GM12874 (cell line): ENCODE results near the gene OCIAD2.

ENCODE experiments used
- TF ChIP-seq, protein P1 (sequence below): IDR thresholded peaks from 2 replicates; pipeline ENCODE4 v1.5.1; 2011; ENCODE audit warnings: low read depth, mild to moderate bottlenecking, control low read depth, low read length, moderate library complexity; ENCODE audit not compliant: insufficient read depth

Gene OCIAD2

DNA sequence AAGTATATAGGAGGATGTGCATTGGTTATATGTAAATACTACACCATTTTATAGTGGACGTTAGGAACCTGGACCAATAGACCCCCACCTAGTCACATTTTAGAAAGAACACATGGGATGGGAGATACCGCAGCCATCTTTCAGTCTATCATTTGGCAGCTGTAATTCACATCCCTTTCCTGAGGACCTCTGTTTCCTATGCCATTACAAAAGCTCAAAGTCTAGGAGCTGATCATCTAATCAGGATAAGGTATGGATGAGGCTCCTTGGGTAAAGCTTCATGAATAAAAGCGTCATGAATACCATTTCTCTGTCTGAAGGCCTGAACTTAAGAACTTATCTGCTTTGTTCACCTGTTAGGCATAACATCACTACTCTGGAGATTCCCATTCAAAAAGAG lies 44.5 kb downstream of the OCIAD2 start:
- TF ChIP-seq, protein P1, sequence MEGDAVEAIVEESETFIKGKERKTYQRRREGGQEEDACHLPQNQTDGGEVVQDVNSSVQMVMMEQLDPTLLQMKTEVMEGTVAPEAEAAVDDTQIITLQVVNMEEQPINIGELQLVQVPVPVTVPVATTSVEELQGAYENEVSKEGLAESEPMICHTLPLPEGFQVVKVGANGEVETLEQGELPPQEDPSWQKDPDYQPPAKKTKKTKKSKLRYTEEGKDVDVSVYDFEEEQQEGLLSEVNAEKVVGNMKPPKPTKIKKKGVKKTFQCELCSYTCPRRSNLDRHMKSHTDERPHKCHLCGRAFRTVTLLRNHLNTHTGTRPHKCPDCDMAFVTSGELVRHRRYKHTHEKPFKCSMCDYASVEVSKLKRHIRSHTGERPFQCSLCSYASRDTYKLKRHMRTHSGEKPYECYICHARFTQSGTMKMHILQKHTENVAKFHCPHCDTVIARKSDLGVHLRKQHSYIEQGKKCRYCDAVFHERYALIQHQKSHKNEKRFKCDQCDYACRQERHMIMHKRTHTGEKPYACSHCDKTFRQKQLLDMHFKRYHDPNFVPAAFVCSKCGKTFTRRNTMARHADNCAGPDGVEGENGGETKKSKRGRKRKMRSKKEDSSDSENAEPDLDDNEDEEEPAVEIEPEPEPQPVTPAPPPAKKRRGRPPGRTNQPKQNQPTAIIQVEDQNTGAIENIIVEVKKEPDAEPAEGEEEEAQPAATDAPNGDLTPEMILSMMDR = no peak

- TF ChIP-seq, protein P1 = no peak
Observed at GRCh38 chr4:48858130-48858529, 48.4 kb downstream of the OCIAD2 start.

GRCh38 chr4:48854982-48855381 lies 51.6 kb downstream of the OCIAD2 start:
- TF ChIP-seq, protein P1 = no peak

DNA sequence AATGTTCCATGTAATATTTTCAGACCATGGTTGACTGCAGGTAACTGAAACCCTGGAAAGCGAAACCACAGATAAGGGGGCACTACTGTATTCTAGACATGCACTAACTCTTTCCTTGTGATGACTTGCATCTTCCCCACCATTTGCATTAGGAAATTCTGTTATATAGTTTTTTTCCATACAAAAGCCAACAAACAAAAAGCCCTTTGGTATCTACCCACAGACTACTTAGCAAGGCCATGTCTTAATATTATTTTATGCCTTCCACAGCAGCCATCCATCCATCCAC lies 52.2 kb downstream of the OCIAD2 start:
- TF ChIP-seq, protein P1 = no peak

GRCh38 chr4:48853604-48854394 lies 52.8 kb downstream of the OCIAD2 start:
- TF ChIP-seq, protein P1 = no peak

DNA sequence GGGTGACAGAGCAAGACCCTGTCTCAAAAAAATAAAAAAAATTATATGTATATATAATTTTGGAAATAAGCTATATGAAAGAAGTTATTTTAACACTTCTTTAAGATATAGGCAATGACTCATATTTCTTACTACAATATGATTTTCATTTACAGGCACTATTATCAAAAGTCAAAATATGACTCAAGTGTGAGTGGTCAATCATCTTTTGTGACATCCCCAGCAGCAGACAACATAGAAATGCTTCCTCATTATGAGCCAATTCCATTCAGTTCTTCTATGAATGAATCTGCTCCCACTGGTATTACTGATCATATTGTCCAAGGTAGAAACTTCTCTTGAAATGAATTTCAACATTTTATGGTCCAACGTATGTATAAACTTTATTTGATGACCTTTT lies 54.9 kb downstream of the OCIAD2 start:
- TF ChIP-seq, protein P1 = no peak

- TF ChIP-seq, protein P1 = no peak
Observed at GRCh38 chr4:48844843-48845242, 61.7 kb downstream of the OCIAD2 start.
